ENCODE data around the gene LINGO1. TPM values are rescaled to one million over a fixed set of nuclear protein-coding genes. Genes with fewer than 3 reads are reported as not detected.
A peak's percentile ranks its signal among the peaks of the same experiment; 100 is the strongest.

The LINGO1 gene
- total RNA-seq, 1 experiment from 2014 or later: not detected

DNA sequence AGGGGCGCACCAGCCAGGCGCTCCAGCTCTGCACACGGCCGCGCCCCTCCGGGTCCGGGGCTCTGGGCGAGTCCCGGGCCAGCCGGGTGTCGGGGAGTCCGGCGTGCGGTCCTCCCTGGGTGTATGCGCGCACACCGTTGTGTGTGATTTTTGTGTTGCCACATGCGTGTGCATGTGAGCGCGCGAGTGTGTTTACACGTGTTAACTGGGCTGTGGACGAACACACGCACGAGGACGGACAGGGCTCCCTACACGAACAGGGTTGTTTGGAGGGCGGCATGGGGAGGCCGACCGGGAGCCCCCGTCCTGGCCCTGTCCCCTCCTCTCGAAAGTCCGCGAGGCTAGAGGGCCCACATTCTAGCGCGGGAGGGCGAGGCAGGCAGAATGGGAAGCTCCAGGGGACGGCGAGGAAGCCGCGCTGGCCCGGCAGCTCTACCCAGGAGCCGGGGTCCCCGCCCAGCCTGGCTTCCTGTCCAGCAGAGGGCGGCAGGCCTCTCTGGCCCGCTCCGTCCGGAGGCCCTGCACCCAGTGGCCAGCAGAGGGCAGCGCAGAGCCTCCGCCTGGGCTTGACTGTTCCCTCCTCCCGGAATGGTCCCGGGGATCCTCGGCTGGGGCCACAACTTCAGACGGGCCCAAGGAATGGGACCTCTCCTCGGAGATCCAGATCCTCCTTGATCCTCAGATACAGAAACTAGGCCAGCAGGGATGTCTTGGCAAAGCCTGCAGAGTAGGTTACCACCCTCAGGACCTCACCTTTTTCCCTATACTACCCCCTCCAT lies 611 bp upstream of the LINGO1 start:
- peak; percentile 55 for DNase-seq (ENCODE audit: low read depth)

DNA sequence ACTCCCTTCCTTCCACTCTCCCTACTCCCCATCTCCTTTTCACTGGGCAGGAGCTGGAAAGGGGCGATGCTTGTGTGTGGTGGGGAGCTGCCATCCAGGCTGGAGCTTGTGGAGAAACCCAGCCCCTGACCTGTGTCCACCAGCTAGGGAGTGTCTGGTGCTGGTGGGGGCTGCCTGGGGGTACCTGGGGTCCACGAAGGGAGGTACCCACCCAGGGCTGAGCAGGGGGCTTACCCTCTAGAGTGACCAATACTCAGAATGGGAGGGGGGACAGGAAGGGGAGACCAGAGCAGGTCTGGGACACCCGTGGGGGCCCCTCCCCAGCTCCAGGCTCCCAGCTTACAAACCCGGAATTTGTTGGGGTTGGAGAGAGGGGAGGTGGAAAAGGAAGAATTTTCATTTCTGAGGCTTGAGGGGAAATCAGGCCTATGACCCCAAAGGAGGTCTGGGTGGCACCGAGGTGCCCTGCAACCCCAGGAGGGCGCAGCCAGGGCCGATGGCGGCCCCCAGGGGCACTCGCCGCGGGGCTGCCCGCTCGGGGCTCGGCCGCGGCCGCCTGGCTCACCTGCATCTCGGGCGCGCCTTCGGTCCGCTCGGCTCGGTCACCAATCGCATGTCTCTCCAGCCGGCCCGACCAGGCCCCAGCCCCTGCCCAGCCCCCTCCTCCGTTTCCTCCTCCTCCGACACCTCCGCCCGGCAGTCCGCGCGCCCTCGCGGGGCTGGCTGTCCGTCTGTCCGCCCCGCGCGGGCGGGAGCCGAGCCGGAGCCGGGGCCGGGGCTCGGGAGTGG lies 773 bp downstream of the LINGO1 start:
- DNase-seq (ENCODE audit: low read depth): no peak

DNA sequence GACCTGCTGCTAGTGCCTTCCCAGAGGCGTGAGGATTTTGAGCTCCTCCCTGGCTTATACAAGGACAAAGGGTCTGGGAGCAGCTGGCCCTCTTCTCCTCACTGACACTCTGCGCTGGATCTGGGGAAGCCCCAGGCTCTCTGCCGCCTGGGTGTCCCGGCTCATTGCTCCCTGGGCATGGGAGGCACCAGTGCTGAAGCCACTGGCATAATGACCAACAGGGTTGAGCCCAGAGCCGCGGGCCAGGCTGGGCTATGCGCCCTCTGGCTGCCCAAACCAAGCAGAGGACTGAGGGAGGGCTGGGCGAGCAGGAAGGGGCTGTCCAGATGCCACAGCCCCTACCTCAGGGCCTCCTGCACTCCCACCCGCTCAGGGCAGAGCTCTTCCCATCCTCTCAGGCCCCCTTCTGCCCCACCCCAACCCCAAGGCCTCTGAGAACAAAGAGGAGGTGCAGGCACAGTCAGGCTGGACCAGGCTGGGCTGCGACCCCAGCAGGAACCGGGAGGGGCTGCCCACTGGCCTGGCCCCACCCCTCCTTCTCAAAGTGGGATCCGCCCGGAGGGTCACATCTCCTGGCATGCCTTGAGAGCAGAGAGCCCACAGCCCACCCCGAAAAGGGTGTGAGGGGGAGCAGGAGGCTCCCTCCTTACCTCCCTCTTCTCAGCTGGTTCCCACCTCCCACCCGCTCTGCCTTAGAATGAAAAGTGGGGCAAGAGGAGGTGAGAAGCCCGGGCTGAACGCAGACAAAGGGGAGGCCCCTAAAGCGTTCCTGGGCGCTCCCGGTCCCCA lies 1.6 kb downstream of the LINGO1 start:
- DNase-seq (ENCODE audit: low read depth): no peak

DNA sequence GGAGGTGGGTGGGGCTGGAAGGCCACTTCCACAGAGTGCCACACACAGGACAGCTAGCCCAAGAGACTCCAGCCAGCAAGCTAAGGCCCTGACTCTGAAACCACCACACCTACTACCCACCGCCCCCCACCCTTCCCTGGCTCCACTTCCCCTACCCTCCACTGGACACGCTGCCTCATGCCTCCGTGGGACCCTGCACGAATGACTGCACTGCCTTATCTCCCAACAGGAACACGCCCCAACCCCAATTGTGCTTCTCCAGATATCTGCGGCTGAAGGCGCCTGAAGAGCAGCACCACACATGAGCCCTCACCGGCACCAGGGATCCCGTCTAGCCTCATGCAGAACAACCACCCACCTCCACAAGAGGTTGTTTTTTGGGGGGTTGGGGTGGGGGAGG lies 2.7 kb downstream of the LINGO1 start:
- no peak for DNase-seq (ENCODE audit: low read depth)

DNA sequence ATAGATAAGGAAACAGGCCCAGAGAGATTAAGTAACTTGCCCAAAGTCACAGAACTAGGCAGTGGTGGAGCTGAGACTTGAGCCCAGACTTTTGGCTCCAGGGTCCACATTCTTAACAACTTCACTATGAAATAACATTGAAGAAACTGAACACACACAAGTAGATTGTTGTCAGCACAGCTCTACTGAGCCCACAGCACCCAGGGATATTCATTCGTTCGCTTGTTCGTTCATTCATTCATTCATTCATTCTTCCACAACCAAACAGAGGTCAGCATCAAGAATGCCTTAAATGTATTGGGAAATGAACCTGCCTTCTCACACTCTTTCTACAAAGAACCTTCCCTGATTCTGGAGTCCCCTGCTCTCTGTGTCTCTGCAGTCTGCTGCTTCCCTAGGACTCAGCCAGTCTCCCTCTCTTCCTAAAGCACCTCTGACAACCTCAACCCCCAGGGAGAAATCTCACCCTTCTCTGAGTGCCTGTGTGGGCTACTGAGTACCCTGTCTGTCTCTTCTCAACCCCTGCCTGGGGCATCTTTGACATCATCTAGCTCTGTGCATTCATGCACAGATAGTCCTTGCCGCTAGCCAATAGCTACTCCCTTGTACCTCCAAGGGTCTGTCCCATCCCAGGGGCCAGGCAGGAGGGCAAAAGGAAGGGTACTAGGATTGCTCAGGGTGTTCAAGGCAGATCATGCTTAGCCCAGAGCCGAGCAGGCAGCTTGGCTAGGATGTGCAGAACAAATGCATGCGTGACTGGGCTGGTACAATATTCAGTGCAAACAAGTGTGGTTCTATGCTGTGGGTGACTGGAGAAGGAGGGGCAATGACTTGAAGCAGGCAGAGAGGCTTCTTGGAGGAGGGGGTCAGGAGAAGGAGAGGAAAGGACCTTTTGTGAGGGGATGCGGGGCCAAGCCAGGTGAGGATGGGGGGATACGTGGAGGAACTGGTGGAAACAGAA lies 3.4 kb downstream of the LINGO1 start:
- no peak for DNase-seq (ENCODE audit: low read depth)

DNA sequence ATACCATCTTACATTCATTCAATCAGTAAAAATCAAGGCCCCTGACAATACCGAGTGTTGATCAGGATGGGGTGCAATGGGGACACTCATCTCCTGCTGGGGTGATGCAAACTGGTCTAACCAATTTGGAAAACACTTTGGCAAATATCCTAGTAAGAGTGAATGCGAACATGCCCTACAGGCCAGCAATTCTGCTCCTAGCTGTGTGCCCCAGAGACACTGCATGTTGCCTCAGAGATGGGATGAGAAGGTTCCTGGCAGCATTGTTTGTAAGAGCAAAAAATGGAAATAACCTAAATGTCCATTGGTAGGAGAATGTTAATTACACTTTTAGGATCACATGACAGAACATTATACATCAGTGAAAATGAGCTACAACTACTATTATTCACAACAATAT lies 4.7 kb downstream of the LINGO1 start:
- DNase-seq (ENCODE audit: low read depth): no peak

DNA sequence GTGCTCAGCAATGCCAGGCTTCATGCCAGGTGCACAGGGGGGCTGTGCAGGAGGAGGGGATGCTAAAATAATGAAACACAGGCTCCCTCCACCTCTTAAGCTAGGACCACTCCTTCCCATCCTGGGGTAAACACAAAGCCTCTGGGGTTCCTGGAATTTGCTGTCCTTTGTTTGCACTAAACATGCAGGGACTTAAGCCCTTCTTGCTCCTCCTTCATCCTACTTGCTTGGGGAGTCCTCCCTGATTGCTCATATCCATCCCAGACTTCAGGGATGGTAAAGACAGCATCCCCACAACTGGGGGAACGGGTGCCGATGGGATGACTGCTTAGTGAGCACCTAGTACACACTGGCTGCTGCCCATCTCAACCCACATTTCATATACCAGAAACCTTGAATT lies 5.1 kb downstream of the LINGO1 start:
- no peak for DNase-seq (ENCODE audit: low read depth)

DNA sequence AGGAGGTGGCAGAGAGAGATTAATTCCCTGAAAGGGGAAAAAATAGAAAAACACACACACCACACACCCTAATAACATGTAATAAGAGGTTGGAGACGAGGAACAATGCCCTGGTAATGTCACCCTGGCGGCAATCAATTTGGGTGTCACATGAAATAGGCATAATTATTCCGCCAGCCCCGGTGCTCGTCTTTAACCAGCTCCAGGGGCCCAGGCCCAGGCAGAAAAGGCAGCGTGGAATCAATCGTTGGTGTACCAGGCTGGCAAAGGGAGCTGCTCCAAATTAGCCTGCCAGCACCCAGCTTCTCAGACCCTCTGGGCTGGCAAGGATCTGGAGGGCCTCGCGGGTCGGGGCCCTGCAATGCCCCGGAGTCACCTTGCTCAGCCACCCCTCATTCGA lies 5.6 kb downstream of the LINGO1 start:
- no peak for DNase-seq (ENCODE audit: low read depth)

DNA sequence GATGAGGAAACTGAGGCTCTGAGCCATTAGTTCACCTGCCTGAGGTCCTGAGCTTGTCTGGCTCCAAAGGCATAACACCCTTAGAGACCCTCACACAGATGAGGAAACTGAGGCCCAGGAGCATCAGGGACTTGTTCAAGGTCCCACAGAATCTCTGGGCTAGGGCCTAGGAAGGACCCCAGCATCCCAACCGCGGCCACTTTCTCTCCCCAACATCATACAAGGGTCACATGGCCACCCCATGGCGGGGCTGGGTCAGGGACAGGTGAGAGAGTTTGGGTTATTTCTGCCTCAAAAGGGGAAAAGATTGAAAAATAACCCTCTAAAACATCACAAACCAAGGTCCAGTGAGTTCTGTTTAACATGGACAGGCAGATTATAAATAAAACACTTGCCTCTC lies 6.7 kb downstream of the LINGO1 start:
- no peak for DNase-seq (ENCODE audit: low read depth)

DNA sequence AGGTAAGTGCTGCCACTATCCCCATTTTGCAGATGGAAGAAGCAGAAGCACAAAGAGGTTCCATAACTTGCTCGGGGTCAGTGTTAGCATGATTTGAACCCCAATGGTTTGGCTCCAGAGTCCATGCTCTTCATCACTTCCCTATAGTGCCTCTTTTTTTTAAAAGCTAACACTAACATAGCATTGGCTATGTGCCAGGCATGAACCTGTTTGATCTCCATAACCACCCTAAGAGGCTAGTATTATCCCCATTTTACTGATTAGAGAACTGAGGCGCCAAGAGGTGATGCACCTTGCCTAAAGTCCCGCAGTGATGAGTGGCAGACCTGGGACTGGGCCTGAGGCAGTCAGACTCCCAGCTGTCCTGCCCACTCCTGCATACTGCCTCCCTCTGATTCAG lies 7.3 kb downstream of the LINGO1 start:
- no peak for DNase-seq (ENCODE audit: low read depth)

DNA sequence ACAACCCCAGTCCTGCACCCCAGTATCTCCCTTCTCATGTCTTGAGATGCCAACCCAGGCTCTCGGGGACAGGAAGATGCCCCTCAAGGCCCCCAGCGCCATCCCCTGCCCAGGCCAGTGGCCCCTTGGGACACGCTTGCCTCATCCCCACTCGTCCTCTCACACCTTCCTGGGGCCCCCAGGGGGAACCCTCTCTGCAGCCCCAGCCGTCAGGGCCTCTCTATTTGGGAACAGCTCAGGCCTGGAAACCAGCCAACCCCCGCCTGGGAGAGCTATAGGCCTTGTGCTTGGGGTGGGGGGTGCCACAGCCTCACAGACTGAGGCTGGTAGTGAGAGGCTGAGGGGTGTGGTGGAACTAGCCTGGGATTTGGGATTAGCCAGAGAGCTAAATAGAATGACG lies 7.8 kb downstream of the LINGO1 start:
- no peak for DNase-seq (ENCODE audit: low read depth)

DNA sequence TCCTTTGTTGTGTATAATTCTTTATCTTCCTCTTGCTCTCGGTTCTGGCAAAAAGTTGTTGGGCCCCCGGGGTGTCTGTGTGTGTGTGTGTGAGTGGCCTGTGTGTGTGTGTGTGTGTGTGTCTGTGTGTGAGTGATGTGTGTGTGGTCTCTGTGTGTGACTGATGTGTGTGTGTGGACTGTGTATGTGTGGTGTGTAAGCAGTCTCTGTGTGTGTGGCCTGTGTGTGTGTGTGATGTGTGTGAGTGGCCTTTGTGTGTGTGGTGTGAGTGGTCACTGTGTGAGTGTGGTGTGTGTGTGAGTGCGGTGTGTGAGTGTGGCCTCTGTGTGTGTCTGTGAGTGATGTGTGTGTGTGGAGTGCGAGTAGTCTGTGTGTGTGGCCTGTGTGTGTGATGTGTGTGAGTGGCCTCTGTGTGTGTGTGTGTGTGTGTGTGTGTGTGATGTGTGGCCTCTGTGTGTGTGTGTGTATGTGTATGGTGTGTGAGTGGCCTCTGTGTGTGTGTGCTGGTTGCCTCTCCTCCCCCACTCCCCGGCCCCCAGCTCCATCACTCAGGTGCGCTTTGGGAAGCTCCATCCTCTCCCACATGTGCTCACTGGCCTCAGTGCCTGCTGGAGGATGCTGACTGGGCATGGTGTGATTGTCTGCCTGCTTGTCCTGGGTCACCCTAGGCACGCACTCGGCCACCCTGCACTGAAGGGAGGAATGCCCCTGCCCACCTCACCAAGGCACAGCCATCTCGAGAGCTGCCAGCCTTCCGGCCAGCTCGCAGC lies 8.8 kb downstream of the LINGO1 start:
- no peak for DNase-seq (ENCODE audit: low read depth)

DNA sequence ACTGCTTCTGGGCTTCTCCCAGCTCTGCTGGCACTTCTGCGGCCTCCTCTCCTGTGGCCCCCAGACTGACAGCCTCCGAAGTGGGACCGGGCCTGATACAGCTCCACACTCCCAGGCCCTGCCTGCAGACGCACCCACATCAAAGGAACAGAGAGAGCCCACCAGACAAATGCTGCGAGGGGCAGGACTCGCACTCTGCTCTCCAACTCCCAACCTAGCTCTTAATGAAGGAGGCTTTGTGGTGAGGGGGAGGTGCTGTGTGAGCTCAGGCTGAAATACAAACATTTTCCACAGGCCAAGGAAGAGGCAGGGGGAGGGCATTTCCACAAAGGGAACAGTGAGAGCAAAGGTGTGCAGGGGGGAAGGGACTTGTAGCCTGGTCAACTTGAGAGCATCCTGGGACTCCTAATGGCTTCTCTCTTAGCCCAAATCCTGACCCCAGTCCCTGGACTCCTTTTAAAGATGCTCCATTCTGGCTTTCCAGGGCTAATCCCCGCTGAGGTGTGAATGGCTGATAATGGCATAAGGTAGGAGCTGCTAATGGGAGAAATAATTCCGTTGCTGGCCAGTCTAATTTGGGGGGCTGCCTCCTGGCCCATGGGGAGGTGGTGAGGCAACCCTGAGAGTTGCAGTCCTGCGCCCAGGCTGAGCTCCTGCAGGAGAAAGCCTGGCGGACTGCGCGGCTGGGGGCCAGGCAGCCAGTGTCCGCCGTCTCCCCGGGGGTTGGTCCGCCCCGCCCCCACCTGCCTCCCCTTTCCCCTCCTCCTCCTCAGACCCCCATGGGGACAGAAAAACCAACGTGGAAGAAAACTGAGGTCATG lies 9.6 kb downstream of the LINGO1 start:
- no peak for DNase-seq (ENCODE audit: low read depth)

DNA sequence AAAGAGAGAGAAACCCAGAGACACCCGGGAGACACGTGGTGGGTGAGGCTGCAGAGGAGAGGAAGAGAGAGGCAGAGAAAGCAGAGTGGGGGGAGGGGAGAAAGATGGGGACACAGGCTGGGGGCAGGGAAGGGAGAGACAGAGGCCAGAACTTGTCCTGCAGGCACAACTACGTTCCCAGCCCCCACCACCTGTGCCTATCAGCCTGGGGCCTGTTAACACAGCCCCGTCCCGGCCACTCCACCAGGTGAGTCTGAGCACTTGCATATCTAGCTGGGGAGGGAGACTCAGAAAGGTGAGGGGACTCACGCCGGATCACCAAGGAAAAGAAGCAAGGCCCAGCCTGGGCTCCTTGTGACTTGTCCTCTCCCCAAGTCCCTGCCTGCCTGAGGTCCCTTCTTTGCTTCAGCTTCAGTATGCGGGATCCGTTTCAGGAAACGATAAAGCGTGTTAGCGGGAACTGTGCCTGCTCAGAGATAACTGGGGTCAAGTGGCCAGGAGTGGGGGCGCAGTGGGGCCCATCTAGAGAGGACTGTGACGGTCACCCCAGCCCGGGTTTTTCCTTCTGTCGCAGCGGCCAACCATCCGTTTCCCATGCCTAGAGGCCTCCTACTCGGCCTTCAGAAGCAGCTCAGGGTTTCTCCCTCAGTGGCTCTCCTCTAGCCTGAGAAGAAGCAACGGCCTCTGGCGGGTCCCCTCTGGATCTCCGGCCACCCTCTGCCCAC lies 10.3 kb downstream of the LINGO1 start:
- DNase-seq (ENCODE audit: low read depth): no peak

DNA sequence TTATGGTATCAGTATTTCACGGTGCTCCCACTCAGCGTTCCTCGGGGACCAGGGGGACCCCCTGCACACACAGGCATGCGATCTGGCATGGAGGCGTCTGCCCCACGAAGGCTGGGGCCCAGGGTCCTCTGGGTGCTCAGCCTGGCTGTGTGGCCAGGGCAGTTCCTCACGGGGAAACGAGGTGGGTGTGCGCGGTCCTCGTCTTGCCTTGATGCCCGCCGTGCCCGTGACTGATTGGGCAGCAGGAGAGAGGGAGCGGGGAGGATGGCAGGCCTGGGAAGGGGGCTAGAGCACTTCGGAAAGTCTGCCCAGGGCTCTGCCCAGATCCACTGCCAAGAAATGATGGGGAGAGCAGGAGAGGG lies 10.9 kb downstream of the LINGO1 start:
- DNase-seq (ENCODE audit: low read depth): no peak

DNA sequence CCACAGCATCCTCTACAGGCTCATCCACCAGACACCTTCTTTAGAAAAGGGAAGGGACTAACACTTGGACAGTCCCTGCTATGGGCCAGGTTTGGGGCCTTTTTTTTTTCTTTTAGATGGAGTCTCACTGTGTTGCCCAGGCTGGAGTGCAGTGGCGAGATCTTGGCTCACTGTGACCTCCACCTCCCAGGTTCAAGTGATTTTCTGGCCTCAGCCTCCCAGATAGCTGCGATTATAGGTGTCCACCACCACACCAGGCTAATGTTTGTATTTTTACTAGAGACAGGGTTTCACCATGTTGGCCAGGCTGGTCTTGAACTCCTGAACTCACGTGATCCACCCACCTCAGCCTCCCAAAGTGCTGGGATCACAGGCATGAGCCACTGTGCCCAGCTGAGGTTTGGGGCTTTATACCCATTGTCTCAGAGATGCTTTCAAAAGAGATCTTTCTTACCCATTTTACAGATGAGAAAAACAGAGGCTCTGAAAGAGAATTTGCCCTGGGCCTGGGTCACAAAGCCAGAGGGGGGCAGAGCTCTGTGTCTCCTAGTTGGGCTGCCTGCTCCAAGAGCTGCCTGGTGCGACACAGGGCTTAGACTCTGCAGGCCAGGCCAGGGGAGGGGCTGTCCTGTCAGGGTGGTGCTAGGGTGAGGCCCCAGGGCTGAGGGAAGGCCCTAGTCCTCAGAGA lies 11.6 kb downstream of the LINGO1 start:
- DNase-seq (ENCODE audit: low read depth): no peak

DNA sequence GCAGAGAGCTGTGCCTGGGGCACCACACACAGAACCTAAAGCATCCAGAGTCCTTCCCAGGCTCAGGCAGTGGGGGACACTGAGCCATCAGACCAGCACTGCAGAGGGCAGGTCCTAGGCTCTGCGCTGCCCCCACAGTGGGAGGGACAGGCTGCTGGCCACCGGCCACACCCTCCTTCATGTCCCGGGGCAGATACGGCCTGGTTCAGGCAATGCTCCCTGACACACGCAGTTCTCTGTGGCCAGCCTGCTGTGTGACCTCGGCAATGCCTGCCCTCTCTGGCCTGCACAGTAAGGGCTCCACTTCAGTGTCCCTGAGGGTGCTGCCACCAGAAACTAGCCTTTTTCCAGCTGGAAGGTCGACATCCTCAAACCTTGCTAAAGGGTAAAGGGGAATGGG lies 12.4 kb downstream of the LINGO1 start:
- DNase-seq (ENCODE audit: low read depth): no peak

DNA sequence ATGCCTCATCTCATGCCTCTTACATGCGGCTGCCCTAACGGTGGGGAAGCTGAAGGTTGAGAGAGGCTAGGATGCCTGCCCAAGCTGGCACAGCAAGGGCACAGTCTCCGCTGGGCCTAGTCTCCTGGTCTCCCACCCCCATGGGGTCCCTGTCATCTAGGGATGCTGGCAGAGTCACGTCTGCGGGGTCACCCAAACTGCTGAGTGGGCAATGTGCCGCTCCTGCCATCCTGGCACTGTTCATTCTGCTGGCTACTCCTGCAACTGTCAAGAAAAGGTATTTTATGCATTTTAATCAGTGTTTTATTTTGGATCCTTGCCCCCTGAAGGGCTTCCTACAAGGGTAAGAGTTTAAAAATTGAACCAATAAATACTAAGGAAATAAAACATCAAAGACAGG lies 12.8 kb downstream of the LINGO1 start:
- DNase-seq (ENCODE audit: low read depth): no peak

All from LHCN-M2 (cell line).